NCI-H774 (cell line): Measurements from ENCODE around the gene BANK1.
"Not testable (repeated sequence)": the region's sequence is repeated elsewhere in the genome, so short reads cannot be mapped to it uniquely, and the experiment has no call there.

Source experiments
- DNase-seq: peaks from one replicate; lab custom pipeline; 2025; lab: John Stamatoyannopoulos, UW

BANK1 gene

DNA sequence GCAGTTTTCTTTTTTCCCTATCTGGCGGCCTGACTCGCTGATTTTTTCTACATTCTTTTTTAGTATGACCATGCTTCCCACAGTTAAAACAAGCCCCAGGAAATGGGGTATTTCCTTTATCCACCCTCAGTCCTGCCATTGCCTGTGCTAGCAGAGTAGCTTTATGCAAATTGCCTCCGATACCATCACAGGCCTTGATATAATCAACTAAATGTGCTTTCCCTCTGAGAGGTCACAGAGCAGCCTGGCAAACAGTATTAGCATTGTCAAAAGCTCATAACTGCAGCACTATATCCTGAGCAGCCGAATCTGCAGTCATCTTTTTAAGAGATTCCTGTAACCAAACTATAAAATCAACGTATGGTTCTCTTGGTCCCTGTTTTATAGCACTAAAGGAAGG lies 115.0 kb downstream of the BANK1 start:
- DNase-seq: not testable (repeated sequence)

DNA sequence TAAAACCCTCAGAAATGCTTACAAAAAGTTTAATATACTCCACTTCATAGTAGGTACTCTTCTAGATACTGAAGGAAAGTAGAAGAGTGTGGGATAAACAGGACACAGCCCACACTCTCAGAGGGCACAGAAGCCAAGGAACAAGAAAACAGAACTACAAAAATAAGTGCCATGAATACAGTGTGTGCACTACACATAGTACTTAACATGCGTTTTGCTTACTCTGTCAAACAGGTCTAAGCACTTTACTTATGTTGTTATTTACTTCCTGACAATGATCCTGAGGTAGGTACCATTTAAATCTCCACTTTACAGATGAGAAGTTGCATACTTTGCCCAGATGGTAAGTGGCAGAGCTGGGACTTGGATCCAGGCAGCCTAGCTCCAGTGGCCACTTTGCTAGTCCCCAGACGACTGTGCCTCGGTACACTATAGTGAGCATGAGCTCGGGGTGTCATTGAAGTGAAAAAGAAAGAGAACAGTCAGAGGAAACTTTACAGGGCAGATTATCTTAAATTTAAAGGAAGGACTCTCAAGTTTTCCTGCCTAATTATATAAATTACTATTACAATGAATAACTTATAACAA lies 120.3 kb downstream of the BANK1 start:
- no peak for DNase-seq

DNA sequence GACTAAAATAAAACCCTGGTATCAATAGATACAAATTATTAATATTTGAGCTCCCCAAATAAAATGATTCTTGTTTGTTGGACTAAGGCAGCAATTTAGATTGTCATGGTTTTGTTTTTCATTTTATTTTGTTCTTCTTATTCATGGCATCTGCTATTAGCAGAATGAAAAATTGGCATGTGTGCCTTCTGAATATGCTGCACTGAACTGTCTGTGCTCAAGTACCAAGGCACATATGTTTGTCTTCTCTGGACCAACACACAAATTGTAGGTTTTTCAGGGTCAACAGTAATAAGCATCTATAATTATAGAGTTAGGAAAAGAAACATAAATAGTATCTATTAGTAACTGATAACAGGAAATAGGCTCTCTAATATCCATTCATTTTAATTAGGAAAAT lies 121.1 kb downstream of the BANK1 start:
- DNase-seq: peak; percentile 8

DNA sequence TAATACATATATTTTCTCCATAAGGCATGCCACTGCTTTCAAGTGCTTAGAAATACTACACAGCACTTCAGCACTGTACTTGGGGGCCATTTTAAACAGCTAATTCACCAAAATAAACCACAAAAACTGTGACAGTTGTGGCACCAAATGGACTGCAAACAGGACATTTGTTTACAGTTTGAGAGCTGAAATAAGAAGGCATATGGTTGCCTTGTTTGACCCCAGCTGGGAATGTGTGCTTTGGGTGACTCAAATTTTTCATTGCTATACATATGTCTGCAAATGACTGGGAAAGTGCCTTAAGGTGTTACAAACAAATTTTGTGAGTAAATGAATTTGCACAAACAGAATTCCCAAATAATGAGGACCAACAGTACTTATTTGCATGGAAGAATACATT lies 124.2 kb downstream of the BANK1 start:
- DNase-seq: no peak

DNA sequence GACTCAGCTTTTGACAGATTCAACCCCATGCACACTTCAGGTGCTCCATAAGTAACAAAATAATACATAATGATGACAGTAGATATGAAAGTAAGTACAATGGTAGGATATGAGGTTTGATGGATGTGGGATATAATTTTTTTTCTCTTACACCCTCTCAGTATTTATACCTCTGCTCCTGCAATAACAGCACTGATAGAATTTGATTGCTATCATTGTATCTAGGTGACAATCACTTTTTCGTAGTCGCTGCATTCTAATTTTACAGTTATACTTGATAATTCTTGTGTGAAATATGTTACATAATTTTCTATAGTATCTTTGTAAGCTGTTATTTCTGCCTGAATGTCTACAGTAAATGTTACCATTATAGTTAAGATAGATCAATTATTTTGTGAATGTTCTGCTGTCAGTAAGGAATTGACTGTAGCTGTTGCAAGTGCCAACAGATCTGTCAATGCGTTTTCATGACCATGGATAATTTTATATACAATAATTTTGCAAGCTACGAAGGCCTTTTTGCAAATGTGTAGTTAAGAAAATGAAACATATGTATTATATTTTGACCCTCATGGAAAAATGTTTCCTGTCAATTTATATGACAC lies 128.9 kb downstream of the BANK1 start:
- DNase-seq: no peak

DNA sequence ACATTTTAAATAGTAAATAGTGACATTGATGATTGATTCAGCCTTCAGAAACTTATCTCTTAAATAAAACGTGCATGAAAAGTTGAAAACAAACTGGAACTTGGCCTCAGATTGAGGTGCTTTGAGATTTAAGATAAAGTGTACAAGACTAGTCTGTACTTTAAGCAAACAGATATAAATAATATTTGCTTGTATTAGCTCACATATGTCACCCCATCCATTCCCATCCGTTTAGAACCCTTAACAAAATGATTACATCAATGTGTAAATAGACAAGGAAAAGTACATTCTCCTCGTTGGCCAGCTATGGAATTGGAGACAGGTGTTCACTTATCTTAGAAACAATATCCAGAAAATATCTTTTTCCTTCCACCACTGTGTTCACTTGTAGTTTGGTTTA lies 130.8 kb downstream of the BANK1 start:
- DNase-seq: no peak

DNA sequence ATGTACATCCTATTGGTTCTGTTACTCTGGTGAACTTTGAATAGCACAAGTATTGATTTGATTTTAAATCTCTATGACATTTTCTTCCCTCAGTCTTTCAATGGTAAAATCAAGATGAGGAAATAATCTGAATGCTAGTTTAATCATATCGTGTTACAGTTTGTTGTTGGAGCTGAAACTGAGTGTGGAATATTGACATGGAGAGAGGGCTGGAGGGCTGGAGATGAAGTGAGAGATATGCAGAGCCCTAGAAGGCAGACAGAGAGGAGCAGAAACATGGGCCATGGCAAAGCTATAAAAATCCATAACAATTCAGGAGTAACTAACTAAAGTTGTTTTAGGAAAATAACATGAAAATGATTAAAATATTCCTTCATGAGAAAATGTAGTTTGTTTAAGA lies 141.1 kb downstream of the BANK1 start:
- DNase-seq: no peak

DNA sequence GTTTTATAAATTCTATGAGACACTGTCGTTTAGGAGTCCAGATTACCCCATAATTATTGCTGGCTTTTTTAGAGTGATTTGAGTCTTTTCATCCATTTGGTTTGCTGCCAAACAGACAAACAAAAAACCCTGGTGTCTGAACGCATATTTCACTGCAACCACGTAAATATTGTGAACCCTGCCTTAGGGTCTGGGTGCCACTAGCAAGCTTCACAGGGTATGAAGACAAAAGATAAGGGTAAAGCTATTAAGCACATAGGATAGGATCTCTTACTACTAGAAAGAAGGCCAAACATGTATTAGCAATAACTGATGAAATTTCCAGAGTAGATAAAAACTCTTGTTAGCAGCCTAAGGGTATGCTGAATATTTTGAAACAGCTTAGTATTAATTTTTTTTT lies 143.3 kb downstream of the BANK1 start:
- no peak for DNase-seq

DNA sequence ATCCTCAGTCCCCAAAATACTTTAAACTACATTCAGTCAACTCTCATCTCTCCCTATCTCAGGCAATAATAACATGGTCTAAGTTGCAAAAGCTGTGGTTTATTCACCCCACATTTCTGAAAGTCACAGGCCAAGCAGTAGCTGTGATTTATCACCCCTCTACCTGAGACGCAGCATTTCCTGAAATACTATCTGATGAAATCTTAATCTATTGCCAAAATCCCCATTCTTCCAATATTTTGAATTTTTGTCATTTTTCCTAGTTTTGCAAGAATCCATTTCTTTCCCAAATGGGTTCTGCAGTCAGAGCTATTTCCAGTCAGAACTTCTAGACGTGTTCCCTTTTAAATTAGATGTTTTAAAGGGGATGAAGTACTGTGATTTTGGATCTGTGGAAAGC lies 148.3 kb downstream of the BANK1 start:
- DNase-seq: no peak

DNA sequence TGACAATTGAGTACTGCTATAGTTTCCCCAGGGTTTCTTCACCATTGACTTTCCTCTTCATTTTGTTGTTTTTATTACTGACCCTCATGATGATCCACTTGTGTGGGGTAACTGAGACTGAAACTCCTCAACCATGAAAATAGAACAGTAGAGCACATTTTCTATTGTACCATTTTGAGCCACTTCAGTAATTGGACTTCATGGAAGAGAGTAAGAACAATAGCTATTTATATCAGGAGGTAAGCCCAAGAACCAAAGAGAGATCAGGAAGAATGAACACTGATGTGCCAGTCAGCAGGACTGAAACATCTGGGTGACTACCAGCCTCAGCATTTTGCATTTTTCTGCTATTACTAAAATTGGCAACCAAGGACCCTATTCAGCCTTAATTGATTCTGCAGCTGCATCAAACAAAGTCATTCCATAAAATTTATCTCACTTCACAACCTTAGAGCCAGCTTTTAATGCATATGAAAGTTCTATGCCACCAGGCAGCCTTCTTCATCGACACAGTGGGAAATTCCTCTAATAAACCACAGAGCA lies 151.4 kb downstream of the BANK1 start:
- no peak for DNase-seq

DNA sequence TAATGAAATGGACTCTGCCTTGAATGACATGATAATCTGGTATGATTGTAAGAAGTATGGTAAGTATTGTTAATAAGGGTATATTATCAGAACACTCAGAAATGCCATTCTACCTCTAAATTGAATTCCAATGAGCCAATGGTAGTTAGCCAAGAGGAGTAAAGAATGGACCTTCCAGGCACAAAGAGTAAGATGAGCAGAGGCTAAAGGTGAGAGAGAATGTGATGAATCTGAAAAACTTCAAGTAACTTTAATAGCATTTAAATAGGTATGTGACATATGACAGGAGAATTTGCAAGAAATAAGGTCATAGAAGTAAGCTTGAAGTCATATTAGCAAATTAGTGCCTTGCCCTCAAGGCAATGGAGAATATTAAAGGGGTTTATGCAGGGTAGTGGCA lies 152.4 kb downstream of the BANK1 start:
- no peak for DNase-seq

DNA sequence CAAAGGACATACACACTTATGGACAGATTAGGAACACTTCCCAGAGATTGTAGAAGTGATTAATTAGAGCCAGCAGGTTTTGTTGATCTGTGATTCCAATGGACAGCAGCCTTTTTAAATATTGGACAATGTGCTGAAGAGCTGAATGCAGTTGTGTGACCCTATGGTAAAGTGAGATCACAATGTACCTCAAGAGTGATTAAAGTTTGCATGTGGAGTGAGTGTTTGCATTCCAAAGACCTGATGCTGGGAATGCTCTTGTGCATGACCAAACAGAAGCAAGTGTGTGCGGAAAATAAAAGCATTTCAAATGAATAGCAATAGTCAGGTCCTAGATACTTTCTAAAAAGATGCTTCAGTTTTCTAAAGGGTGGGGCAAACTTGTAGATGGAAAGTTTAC lies 154.1 kb downstream of the BANK1 start:
- no peak for DNase-seq

DNA sequence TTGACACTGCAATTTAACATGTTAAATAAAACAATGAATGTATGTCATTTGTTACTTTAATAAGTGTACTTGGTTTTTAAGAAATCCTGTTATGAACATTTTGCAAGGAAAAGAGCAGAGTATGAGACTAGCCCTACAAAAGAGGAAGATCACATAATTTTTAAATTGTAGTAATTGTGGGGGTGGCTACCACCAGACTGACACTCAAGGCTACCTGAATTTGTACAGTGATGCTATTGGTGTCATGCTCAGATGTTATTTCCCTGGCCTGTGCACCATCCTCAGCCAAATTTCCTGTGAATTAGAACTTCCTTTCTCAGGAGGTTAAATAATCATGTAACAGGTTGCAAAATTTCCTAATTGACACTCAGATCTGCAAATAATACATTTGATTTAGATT lies 157.5 kb downstream of the BANK1 start:
- no peak for DNase-seq

DNA sequence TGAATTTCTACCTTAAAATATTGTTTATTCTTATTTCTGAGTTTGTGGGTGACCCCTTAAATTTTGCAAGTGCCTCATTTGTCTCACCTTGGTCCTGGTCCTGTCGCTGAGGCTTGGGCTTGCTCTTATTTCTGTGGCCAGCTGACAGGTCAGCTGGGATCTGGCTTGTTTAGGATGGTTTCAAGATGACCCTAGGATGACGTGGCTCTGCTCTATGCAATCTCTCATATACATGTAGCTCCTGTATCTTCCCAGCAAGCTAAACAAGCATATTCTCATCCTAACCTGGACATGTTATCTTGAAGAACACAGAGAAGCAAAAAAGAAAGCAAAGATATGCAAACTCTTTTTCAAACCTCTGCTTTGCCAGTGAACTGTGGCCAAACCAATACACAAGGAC lies 158.4 kb downstream of the BANK1 start:
- no peak for DNase-seq

DNA sequence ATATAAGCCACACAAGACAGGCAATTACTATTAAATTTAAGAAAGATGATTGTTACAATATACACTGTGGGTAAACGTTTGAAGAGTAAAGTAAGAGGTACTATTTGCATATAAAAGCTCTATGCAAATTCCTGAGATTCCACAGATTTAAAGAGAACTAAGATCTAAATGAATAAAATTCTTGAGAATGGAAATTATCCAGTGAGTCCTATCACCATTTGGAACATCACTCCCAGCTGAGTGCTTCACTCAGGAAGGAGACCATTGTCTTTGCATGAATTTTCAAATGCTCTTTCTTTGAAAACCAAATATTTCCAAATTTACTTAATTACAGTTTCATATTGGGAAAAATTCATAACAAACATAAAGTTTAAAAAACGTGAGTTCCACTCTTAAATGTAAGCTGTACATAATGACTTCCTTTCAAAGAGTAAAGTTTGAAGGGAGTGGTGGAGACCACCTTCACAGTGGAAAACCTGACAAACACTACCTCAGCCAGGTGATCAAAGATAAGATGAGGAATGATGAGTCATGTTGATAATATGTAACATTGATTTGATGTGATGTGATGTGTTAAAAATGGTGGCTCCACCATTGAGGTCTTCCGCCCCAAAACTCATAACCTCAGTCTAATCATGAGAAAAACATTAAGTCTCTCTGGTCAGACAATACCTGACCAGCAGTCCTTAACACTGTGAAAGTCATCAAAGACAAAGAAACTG lies 159.9 kb downstream of the BANK1 start:
- no peak for DNase-seq

DNA sequence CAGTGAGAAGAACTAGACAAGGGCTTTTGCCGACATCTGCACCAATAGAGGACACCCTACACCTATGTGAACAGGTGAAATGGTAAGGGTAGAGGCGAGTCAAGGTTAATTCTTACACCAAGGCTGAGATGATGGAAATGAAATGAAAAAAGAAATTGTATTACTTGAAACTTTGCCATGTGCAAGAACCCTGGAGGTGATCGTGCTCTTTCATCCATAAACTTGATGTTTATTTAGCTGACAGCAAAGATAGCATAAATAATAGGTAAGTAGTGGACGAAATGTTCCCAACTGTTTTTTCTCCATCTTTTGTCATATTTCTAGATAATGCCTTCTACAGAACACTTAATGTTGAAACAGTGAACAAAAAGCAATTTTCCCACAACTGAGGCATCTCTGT lies 162.5 kb downstream of the BANK1 start:
- DNase-seq: no peak

DNA sequence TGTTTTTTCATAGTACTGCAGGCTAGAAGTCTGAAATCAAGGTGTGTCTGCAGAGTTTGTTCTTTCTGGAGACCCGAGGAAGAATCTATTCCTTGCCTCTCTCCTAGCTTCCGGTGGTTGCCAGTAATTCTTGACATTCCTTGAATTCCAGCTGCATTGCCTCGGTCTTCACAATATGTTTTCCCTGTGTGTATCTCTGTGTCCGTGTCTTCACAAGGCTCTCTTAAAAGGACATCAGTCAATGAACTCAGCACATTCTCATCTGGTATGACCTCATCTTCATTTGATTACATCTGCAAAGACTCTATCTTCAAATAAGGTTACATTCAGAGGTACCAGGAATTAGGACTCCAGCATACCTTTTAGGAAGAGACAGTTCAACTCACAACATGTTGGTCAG lies 163.4 kb downstream of the BANK1 start:
- no peak for DNase-seq

DNA sequence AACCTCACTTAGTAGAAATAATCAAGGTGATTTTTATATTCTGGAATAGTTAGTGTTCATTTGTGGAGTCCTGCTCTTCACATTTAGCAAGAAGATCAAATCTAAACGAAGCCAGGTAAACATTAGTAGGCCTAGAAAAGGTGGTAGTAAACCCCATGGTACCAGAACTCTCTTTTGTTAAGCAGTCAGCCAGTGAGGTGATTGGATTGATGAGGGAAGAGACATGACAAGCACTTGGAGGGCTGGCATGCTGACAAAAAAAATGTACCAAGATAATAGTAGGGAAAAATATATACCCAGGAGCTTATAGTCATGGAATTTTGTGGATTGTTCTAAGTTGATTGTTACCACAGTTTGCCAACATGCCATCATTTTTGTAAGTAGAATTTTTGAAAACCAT lies 163.8 kb downstream of the BANK1 start:
- no peak for DNase-seq

DNA sequence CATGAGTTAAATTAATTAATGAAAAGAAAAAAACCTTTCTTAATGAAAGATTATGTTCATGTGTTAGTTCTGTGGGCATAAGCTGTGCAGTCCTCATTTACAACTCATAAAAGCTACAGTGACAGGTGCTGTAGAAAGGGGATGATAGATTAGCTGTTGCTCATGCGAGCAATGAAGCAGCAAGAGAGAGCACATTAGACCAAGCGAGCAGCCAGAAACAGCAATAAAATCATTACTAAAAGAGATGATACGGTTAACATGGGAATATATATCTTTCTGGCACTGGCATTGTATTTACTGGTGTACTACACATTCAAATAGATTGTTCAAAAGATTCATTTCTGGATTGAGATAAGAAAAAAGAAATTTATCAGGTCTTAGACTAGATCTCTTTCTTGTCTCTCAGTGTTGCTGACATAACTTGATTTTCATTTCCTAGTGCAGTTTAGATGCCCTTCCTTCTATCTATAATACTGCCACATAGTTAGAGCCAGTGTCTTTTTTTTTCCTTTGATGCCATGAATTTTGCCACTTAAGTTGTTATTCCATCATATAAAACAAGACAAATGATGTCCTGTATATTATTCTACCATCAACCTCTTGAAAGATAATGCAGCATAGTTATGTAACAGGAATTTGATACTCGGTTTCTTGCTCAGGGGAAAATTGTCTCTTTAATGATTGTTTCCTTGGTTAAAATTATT lies 164.6 kb downstream of the BANK1 start:
- no peak for DNase-seq

DNA sequence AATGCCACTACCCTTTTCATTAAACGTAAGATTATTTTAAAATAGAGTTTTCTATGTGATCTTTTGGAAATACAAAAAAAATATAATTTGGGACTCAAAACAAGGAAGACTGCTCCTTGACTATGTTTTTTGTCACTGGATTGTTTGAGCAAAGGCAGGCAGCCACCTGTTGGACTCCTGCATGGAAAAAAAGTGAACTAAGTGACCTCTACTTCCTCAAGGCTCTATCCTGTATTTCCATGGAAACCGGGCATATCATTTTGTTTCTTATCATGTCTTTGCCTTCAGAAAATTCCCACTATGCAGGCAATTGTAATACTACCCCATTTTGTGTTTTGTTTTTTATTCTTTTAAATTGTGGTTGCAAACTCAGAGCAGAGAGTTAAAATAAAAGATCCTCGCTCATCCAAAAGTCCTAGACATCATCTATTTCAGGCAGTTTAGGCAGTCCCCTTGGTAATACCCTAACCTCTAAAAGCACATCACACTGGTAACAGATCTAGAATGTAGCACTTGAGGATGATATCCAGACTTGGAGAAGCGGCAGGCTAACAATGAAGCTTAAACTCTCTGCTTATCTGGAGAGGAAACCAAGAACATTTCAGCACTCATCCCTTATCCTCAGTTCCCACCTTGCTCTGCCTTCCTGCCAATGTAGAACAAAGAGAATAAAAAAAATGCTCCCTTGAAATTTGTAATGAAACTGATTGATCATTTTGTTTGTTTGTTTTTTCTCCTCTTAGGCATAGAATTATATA lies 165.7 kb downstream of the BANK1 start:
- DNase-seq: no peak

DNA sequence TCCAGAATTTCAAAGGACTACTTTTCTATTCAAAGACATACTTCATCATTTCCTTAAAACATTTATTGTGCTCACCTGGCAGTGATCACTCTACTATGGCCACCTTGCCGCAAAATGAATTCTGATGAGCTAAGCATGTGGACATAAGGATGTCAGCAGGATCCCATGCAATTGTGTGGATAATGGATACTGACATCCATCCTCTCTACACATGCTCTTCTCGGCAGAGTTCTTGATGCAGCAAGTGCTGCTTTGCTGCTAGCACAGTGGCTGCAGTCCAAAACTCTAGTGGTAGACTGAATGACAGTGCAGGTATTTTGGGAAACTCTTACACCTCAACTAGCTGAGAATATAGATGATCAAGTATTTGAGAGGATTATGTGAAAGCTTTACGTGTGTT lies 168.0 kb downstream of the BANK1 start:
- no peak for DNase-seq

DNA sequence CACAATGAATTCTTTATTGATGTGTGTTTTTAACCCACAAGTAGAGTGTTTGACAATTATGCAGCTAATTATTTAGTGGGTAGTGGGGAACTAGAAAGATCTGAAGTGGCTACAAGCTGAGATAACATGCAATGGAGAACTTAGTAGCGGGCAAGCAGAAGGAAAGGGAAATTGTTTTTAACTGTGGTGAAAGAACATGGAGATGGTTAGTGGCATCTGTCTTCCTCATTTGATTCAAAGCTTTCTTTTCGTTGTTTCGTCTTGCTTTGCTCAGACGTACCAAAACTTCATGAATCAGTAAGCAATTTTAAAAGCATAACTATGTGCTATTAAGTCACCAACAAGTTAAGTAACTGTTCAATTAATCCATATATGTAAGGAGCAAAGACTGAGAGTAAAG lies 169.9 kb downstream of the BANK1 start:
- DNase-seq: no peak
